Islet precursor cell (in vitro differentiated cells): Measurements from ENCODE around the gene CRISPLD2.
"Not testable (repeated sequence)": the region's sequence is repeated elsewhere in the genome, so short reads cannot be mapped to it uniquely, and the experiment has no call there.

ENCODE experiments used
- DNase-seq: peaks from one replicate; pipeline ENCODE4 v3.0.0-alpha.2; 2018

CRISPLD2 gene

DNA sequence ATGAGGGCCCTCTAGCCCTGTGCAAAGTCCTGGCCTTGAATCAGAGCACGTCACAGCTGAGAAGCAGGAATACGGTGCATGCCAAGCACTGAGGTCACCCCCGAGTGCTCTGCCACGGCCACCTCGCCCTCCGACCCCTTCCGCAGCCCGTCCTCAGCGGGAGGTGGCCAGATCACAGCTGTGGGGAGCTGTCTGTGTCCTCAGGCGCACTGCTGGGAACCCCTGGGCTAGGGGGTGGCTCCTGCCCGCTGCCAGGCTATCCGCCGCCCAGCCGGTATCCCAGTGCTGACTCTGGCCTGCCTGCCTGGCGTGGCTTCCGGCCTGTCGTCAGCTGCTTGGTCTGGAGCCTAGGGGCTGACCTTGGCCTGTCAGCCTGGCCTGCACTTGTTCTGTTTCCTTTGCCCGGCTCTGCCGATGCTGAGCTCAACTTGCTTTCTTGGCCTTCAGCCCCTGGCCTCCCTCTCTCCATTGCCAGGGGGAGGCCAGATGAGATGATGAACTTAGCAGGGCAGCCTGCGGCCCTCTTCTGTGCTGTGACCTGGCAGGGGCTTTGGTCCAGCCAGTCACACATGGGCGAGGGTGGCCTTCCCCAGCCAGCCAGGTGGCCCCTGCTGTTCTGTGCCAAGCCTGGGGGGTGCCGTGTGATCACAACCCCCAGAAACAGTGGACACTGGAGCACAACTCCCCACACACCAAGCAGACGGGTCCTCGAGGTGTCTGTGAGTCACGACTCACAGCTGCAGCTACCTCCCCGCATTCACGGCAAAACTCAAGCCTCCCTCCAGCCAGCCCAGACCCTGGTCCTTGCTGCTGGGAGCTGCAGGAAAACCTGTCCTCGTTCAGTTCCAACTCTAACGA lies 114.2 kb downstream of the CRISPLD2 start:
- no peak for DNase-seq

DNA sequence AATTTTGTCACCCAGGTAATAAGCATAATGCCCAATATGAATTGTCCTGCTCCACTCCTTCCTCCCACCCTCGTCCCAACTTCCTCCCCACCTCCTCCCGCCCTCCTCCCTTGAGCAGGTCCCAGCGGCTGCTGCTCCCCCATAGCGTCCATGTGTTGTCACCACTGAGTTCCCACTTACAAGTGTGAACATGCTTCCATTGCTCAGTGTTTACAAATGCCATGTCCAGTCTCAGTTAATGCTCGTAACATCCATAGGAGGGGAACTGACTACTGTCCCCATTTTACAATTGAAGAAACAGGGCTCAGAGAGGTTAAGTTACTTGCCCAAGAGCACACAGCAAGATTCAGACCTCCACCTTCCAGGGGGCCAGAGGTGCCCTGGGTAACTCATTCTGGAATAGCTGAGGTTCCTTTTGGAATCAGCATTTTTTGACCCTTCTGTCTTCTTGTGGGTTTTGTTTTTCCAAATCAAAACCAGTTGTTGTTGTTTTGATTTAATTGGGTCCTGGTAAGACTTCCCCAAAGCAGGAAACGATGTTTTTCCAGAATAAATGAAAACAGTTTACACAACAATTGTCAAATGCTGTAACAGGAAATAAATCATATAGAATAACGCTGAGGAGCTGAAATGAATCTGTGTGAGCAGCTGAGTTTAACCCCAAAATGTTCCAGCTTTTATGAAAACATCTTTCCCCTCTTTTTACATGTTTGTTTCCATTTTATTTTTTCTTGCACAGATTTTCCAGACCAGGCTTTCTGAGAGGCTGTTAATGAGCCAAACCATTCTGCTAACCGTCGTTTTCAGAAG lies 117.6 kb downstream of the CRISPLD2 start:
- DNase-seq = no peak

DNA sequence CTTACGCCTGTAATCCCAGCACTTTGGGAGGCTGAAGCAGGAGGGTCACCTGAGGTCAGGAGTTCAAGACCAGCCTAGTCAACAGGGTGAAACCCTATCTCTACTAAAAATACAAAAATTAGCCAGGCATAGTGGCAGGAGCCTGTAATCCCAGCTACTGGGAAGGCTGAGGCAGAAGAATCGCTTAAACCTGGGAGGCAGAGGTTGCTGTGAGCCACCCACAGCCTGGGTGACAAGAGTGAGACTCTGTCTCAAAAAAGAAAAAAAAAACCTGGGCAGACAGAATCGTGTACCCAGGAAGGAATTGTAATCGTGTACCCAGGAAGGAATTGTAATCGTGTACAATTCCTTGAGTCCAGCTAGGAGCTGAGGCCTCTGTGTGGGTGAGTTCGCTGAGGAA lies 118.8 kb downstream of the CRISPLD2 start:
- DNase-seq = not testable (repeated sequence)

DNA sequence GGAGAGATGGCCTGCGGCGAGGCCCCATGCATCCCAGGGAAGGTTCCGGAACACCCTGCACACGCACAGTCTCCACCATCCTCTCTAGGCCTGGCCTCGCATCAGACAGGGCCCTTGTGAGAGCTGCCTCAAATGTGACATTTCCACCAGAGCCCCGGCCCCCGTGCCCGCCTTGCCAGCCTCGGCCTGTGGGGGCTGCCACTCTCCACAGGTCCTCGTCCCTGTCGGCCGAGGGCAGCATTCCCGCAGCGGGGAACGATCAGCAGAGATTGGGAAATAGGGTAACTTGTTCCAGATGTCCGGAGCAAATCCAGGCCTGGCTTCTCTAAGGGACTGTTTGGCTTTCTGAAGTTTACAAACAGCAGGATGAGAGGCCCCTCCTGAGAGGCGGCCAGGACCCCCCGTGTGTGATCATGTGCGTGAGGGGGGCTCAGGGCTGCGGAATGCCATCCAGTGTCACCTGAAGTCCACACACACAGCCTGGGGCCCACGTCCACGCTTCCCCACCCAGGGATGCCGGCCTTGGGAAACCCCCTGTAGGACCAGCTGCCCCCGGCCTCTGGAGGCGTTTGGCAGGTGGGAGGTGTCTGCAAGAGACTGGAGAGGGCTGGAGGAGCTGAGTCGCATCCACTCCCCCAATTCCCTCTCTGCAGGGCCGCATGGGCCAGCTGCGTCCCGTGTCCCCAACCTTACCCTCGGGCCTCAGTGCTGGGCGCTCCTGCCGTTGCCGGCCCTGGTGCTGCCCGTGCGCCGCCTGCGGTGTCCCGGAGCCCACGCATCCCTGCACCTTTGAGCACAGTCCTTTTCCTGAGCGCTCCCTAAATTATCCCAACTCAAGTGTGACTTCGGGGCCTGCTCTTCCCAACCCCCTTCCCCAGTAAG lies 121.1 kb downstream of the CRISPLD2 start:
- DNase-seq = no peak

DNA sequence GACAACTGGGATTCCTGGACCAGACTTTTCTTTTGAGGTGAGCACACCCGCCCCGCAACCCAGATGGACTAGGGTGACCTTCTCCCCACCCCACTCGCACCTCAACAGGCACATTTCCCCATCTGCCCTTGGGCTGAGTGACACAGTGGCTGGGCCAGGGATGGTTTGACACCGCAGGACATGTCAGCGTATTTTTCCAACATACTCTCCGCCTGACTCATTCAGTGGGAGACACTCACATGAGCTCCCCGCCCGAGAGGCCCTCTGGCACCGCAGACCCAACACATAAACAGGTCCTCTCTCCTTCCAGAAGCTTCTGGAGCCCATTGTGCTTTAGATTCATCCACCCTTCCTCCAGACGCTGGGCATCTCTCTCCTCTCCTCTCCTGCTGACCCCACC lies 122.1 kb downstream of the CRISPLD2 start:
- peak; percentile 89 for DNase-seq

DNA sequence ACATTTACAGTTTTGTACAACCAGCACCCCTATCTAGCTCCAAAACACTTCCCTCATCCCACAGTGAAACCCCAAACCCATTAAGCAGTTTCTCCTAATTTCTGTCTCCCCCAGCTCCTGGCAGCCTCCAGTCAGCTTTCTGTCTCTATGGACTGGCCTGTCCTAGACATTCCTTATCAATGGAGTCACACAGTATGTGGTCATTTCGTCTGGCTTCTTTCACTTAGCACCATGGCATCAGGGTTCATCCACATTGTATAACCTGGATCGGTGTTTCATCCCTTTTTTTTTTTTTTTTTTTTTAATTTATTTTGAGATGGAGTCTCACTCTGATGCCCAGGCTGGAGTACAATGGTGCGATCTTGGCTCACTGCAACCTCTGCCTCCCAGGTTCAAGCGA lies 123.0 kb downstream of the CRISPLD2 start:
- no peak for DNase-seq

DNA sequence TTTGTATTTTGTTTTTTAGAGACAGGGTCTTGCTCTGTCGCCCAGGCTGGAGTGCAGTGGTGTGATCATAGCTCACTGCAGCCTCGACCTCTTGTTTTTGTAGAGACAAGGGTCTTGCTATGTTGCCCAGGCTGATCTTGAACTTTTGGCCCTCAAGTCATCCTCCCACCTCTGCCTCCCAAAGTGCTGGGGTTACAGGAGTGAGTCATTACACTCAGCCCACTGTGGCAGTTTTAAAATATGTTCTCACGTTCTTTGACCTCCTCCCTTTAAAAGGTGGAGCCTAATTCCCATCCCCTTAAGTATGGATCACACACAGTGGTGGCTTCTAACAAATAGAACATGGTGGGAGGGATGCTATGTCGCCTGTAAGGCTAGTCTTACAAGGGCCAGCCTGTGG lies 123.8 kb downstream of the CRISPLD2 start:
- DNase-seq = no peak

DNA sequence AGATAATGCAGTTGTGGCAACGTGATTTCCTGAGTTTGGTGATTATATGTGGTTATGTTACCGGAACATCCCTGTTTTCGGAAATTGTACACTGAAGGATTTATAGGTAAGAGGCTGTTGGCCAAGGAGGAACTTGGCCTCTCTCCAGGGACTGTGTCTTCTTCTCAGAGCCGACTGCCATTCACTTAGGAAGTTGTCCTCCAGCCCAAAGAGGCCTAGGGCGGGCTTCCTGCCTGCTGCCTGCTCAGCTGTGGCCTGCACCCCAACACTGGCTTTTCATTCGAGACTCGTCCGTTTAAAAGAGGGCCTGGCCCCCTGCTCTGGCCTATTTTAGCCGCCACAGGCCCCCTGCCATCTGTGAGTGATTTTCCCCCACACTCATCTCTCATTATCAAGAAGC lies 127.2 kb downstream of the CRISPLD2 start:
- no peak for DNase-seq

DNA sequence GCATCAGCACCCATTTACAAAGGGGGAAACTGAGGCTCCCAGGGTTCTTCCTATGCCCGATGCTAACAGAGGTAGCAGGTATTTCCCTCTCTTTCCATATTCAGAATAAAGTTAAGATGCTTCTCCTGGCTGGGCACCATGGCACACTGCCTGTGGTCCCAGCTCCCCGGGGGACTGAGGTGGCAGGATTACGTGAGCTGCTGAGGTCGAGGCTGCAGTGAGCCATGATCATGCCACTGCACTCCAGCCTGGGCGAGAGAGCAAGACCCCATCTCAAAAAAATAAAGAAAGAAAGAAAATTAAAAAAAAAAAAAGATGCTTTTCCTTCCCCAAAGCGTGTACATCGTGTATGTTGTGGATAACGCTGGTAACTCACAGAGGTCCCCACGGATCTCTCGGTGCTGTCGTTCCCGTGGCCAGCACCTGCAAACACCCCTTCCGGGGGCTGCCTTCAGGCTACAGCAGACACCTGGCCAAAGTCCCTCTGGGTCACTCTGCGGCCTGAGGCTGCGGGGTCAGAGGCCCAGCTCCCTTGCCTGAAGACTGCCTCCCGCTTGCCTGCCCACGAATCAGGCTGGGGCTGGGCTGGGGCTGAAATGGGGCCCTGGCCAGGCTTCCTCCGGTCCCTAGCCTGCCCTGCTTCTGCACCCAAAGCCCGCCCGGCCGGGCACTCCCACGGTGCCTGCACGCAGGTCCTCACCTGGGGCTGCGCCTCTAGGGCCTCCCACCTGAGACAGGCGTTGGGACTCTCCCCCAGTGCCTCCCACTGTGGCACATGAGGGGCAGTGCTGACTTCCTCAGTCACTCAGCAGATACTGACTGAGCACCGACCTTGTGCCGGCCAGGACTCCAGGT lies 128.4 kb downstream of the CRISPLD2 start:
- DNase-seq = no peak

DNA sequence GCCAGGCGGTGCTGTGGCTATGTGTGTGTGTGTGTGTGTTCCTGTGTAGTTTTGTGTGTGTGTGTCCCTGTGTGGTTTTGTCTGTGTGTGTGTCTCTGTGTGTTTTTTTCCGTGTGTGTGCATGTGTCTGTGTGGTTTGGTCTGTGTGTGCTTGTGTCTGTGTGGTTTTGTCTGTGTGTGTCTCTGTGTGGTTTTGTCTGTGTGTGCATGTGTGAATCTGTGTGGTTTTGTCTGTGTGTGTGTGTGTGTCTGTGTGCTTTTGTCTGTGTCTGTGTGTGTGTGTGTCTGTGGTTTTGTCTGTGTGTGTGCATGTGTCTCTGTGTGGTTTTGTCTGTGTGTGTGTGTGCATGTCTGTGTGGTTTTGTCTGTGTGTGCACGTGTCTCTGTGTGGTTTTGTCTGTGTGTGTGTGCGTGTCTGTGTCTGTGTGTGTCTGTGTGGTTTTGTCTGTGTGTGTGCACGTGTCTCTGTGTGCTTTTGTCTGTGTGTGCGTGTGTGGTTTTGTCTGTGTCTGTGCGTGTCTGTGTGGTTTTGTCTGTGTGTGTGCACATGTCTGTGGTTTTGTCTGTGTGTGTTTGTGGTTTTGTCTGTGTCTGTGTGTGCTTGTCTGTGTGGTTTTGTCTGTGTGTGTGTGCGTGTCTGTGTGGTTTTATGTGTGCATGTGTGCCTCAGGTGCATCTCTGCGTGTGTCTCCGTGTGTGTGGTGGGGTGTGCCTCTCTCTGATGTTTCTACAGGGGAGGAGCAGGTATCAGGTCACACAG lies 129.2 kb downstream of the CRISPLD2 start:
- DNase-seq = no peak

DNA sequence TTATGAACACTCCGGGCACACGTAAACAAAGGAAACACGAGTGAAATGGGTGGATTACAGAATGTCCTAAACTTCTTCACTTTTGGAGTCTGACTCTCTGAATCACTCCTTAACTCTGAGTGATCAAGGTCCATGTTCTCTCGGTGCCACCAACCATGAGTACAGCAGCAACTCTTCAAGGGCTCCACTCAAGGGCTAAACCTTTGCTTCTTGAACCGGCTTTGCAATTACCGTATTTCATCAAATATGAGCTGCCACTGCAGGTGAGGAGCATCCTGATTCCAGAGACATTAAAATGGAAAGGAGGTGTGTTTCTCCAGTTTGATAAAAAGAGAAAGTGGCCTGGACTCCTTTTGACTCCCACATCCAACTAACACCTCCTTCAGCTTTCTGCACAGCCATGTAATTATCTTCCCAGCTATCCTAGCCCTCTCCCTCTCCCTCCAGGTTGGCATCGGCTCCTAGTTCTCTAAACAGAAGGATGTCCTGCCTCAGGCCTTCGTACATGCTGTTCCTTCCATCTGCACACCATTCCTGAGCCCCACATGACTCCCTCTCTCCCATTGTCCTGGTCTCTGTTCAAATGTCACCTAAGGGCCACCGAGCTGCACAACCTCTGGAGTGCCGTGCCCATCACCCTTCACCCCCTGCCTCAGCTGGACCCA lies 130.1 kb downstream of the CRISPLD2 start:
- DNase-seq = no peak

DNA sequence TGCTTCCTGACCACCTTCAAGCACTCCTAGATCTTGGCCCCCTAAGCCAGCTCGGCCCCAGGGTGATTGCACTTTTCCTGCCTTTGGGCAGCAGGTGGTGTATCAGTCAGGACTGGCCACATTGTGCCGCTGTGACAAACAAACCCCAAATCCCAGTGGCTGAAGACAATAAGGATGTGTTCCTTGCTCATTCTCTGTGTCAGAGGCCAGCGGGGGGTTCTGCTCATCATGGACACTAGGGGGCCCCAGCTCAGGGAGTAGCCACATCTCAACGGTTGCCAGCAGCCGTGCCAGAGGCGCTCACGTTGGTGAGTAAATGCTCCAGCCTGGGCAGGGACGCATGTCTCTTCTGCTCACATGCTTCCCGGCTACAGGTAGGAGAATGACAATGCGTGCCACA lies 131.1 kb downstream of the CRISPLD2 start:
- DNase-seq = no peak

DNA sequence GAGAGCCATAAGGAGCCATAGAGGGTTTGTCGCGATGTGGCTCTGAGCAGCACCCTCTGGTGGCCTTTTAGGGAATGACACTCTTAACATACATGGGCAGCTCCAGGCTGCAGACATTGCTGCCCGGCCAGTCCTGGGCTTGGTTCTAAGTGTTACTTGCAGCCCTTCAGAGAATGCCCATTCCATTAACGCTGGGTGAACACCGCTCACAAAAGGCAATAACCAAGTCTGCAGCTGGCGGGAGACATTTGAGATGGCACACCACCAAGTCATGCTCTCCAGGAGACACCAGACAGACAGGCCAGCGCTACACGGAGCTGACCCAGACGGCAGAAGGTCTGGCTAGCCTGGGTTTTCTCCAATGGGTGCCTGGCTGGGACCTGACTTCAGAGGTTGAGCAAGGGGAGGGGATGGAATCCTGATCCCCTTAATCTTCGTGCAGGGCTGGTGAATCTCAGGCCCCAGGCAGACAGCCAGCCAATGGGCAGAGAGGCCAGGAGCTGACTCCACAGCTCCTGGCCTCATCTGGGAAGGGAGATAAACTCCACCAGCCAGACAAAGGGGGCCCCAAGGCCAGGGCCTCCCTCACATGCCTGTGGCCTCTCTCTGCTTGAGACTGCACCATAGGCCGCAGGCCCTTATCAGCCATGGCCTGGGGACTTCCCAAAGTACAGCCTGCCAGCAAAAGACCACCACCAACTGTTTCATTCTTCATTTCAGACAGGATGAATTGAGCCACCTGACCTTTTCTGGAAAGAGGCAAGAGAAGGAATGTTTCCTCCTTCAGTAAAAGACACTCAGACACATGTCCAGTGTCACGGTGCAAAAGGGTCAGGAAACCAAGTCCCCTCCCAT lies 132.8 kb downstream of the CRISPLD2 start:
- peak; percentile 98 for DNase-seq

DNA sequence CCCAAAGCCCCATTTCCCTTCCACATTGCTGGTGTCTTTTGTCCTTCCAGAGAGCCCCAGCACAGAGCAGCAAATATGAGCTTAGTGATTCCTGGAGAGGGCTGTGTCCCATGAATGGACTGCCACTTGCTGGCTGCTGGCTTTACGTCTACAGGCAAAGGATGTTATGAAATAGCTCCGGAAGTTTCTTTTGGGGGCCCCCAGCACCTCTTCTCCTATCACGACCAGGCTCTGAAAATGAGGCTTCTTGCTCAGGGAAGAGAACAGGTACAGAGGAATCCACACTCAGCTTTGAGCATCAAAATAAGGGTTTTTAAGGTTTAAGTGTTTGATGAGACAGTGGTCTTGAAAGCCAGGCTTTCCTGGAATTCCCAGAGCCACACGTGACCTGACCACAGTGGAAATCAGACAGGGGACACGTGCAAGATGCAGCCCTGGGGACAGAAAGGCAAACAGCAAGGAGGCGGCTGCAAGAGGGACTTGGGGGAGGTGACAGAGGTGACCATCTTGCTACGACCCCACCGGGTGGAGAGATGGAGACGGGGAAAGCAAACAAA lies 133.5 kb downstream of the CRISPLD2 start:
- no peak for DNase-seq

DNA sequence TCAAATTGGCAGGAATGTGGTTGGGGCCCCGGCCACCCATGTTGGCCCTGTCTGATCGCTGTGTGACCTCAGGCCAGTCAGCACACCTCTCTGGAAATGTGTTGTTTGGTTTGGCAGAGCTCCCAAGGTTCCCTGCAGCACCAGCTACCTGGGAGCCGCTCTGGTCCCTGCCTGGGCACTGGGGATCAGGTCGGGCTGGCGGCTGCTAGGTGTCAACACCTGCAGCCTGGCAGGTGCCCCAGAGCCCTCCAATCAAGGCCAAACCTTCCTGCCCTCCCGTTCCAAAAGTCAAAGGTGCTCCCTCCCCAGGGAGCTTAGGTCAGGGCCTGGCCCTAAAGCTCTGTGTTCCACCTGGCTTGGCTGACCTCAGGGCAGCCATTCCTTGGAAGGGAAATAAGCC lies 135.6 kb downstream of the CRISPLD2 start:
- no peak for DNase-seq

DNA sequence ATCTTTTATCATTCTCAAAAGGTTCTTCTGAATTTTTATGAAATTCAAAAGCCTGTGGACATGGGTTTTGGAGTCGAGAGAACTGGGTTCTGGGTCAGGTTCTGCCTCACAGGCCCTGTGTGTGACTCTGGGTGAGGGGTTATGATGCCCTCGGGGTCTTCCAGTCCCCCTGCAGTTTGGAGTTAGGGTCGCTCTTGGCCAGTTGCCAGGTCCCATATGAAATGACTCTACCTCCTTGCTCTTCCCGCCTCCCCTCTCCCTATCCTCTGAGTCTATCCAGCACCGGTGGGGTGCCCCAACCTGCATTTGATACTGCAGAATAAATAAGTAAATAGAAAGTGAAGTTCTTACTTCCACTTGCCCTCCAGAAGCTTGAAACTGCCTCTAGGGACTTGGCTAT lies 137.4 kb downstream of the CRISPLD2 start:
- no peak for DNase-seq

DNA sequence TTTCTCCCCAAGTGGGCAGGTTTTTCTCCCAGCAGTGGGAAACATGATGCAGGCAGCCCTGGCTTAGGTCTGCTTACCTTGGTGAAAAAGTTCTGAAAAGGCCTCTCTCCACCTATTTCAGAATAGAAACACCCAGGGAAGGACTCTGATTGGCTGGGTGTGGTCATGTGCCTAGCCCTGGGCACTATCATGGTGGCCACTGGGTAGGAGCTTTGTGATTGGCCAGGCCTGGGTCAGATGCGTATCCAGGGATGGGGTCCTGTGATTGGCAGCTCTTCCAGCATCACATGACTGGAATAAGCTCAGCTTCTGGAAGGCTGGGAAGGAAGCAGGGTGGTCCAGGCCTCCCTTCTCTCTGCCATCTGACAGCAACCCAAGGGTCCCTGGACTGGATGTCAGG lies 138.0 kb downstream of the CRISPLD2 start:
- DNase-seq = no peak
